UCSD-AML1 (cell line): ENCODE measurements around the gene TTLL10.
"Not testable (repeated sequence)": the region's sequence is repeated elsewhere in the genome, so short reads cannot be mapped to it uniquely, and the experiment has no call there.

Experiments
- DNase-seq: peaks from one replicate; lab custom pipeline; 2025; ENCODE audit not compliant: unreplicated experiment; lab: John Stamatoyannopoulos, UW

Gene TTLL10

GRCh38 chr1:1140673-1141072 is 33.0 kb upstream of the TTLL10 start:
- no peak for DNase-seq

- no peak for DNase-seq
Observed at GRCh38 chr1:1141244-1141910, 32.3 kb upstream of the TTLL10 start.

GRCh38 chr1:1141911-1142250 is 31.8 kb upstream of the TTLL10 start:
- DNase-seq = no peak

- DNase-seq = not testable (repeated sequence)
Observed at GRCh38 chr1:1142352-1142751, 31.3 kb upstream of the TTLL10 start.

- DNase-seq = no peak
Observed at GRCh38 chr1:1142844-1143243, 30.8 kb upstream of the TTLL10 start.

GRCh38 chr1:1143636-1144035 is 30.0 kb upstream of the TTLL10 start:
- no peak for DNase-seq

- peak; percentile 35 for DNase-seq
Observed at GRCh38 chr1:1144122-1144842, 29.4 kb upstream of the TTLL10 start.

GRCh38 chr1:1144843-1145546 is 28.7 kb upstream of the TTLL10 start:
- no peak for DNase-seq

- no peak for DNase-seq
Observed at GRCh38 chr1:1145547-1145914, 28.1 kb upstream of the TTLL10 start.

GRCh38 chr1:1146026-1146425 is 27.7 kb upstream of the TTLL10 start:
- DNase-seq = no peak

GRCh38 chr1:1146596-1146995 is 27.1 kb upstream of the TTLL10 start:
- no peak for DNase-seq

- no peak for DNase-seq
Observed at GRCh38 chr1:1148061-1148460, 25.6 kb upstream of the TTLL10 start.

GRCh38 chr1:1148569-1148968 is 25.1 kb upstream of the TTLL10 start:
- no peak for DNase-seq

GRCh38 chr1:1149416-1149815 is 24.3 kb upstream of the TTLL10 start:
- no peak for DNase-seq

GRCh38 chr1:1150100-1150499 is 23.6 kb upstream of the TTLL10 start:
- no peak for DNase-seq

GRCh38 chr1:1151306-1151705 is 22.4 kb upstream of the TTLL10 start:
- DNase-seq = no peak

- DNase-seq = not testable (repeated sequence)
Observed at GRCh38 chr1:1152431-1152830, 21.2 kb upstream of the TTLL10 start.

GRCh38 chr1:1153215-1153614 is 20.5 kb upstream of the TTLL10 start:
- not testable (repeated sequence) for DNase-seq

- no peak for DNase-seq
Observed at GRCh38 chr1:1153874-1154273, 19.8 kb upstream of the TTLL10 start.

- no peak for DNase-seq
Observed at GRCh38 chr1:1155258-1155657, 18.4 kb upstream of the TTLL10 start.

- DNase-seq = no peak
Observed at GRCh38 chr1:1156140-1157032, 17.3 kb upstream of the TTLL10 start.
